B cell (primary cell): Measurements from ENCODE around the gene LHX5.

ENCODE experiments used
- CTCF ChIP-seq: fragments of 200-600 bp; IDR thresholded peaks from one replicate; pipeline ENCODE4 v1.8.0; 2022; ENCODE audit warnings: antibody characterized with exemption, mild to moderate bottlenecking
- EZH2 ChIP-seq: IDR thresholded peaks from 2 replicates; pipeline ENCODE4 v1.6.1; 2012; ENCODE audit warnings: borderline replicate concordance, low read depth, mild to moderate bottlenecking, moderate library complexity, low read length; ENCODE audit not compliant: insufficient read depth, poor library complexity, severe bottlenecking

GRCh38 chr12:113470871-113471618 lies 626 bp downstream of the LHX5 start:
- TF ChIP-seq CTCF (no peak), EZH2 (no peak)
